ENCODE data around the gene NUCB2. TPM values are rescaled to one million over a fixed set of nuclear protein-coding genes. Genes with fewer than 3 reads are reported as not detected.

Gene NUCB2
- total and polyA plus RNA-seq, 2 of the 13 experiments (the other 11 are each of a cell fraction or from before 2014, with no cell fraction given): 54.2 to 82.4 TPM

DNA sequence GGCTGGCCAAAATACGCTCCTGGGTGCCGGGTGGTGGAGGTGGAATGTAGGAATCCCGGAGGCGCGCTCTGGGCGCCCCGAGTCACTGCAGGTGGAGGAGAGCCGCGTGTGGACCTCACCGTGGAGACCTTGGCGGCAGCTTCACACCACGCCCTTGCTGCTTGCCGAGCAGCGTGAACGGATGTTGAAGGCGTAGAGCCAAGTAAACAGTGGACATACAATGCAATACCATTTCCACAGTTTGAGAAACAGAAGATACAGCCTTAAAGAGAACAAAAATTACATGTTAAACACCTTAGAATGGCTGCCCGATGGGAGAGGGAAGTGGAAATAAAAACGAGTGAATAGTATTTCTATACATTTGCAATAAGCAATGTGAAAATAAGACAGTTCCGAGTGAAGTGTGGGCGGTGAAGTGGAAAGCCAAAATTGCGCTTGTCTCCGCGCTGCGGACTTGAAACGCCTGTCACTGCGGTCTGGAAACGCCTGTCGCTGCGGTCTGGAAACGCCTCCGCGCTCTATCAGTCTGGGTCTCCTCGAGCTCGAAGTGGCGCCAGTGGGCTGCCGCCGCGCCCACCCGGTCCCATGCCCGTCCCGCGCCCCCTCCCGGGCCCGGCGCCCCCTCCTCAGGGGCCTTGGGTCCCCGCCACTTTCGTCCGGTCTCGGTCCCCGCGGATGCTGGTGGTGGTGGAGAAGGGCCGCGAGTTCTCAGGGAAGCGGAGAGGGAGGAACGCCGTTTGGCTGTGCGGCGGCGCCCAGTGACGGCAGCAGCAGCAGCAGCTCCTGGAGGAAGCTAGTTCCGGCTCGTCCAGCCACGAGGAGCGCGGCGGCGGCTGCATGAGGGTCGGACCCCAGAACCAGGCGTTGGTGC, 76.6 kb downstream of the NUCB2 start (continued):
- TF ChIP-seq KIAA2018 (CRISPR knock-in tag; IDR thresholded peaks at IDR 0.05; ENCODE audit: borderline replicate concordance) (no peak), POLR2AphosphoS2 (IDR thresholded peaks at IDR 0.05; ENCODE audit: low read depth, low read length) (0 out of 2 replicates have a peak, but pooled peaks have one; percentile 38), EHMT2 (IDR thresholded peaks at IDR 0.05; ENCODE audit: borderline replicate concordance, low read depth, low read length) (no peak), ZNF414 (CRISPR knock-in tag; IDR thresholded peaks at IDR 0.05) (no peak), ZNF549 (CRISPR knock-in tag; IDR thresholded peaks at IDR 0.05) (no peak), ZNF589 (CRISPR knock-in tag; conservative IDR thresholded peaks at IDR 0.05) (peak; percentile 79), YEATS2 (CRISPR knock-in tag; IDR thresholded peaks at IDR 0.05; ENCODE audit: borderline replicate concordance) (peak; percentile 71; the same call in 1 of the 2 replicates), FIP1L1 (IDR thresholded peaks at IDR 0.05; ENCODE audit: borderline replicate concordance, insufficient read depth, low read depth, low read length) (no peak), ZNF749 (CRISPR knock-in tag; IDR thresholded peaks at IDR 0.05; ENCODE audit: borderline replicate concordance) (peak; percentile 79; the same call in 1 of the 2 replicates), KLF15 (CRISPR knock-in tag; IDR thresholded peaks at IDR 0.05; ENCODE audit: borderline replicate concordance) (no peak), ZNF263 (CRISPR knock-in tag; IDR thresholded peaks at IDR 0.05) (no peak; the same call in 1 of the 2 replicates), ZNF20 (CRISPR knock-in tag; IDR thresholded peaks at IDR 0.05) (peak; percentile 24; the same call in 1 of the 2 replicates), ZNF879 (CRISPR knock-in tag; IDR thresholded peaks at IDR 0.05) (peak; percentile 72; the same call in 1 of the 2 replicates), ZNF350 (CRISPR knock-in tag; IDR thresholded peaks at IDR 0.05; ENCODE audit: borderline replicate concordance, low read depth) (peak; percentile 54), XBP1 (CRISPR knock-in tag; IDR thresholded peaks at IDR 0.05) (no peak)
- TF ChIP-seq, protein P1, sequence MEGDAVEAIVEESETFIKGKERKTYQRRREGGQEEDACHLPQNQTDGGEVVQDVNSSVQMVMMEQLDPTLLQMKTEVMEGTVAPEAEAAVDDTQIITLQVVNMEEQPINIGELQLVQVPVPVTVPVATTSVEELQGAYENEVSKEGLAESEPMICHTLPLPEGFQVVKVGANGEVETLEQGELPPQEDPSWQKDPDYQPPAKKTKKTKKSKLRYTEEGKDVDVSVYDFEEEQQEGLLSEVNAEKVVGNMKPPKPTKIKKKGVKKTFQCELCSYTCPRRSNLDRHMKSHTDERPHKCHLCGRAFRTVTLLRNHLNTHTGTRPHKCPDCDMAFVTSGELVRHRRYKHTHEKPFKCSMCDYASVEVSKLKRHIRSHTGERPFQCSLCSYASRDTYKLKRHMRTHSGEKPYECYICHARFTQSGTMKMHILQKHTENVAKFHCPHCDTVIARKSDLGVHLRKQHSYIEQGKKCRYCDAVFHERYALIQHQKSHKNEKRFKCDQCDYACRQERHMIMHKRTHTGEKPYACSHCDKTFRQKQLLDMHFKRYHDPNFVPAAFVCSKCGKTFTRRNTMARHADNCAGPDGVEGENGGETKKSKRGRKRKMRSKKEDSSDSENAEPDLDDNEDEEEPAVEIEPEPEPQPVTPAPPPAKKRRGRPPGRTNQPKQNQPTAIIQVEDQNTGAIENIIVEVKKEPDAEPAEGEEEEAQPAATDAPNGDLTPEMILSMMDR (CRISPR knock-in tag; IDR thresholded peaks at IDR 0.05): peak; percentile 42
